DOHH2 (cell line): ENCODE results near the gene RASGRP3.

Source experiments
- H3F3A ChIP-seq: fragments of 200-600 bp; sonication (generic), shearing (Covaris generic); 2 replicates; pipeline ENCODE4 v1.6.0; 2016; ENCODE audit warnings: antibody characterized with exemption, mild to moderate bottlenecking; ENCODE audit not compliant: control insufficient read depth, insufficient read depth
- H3K27ac ChIP-seq: fragments of 200-600 bp; sonication (generic); 2 replicates; pipeline ENCODE4 v1.5.1; 2014; ENCODE audit warnings: low read depth, mild to moderate bottlenecking, low read length, moderate library complexity
- H3K27me3 ChIP-seq: fragments of 200-600 bp; sonication (generic); 2 replicates; pipeline ENCODE4 v1.6.1; 2014; ENCODE audit warnings: mild to moderate bottlenecking, low read length, mixed read lengths; ENCODE audit not compliant: control insufficient read depth
- H3K36me3 ChIP-seq: fragments of 200-600 bp; sonication (generic); 2 replicates; pipeline ENCODE4 v1.6.1; 2014; ENCODE audit warnings: mild to moderate bottlenecking, low read length, moderate library complexity, mixed read lengths; ENCODE audit not compliant: control insufficient read depth
- H3K4me1 ChIP-seq: fragments of 200-600 bp; sonication (generic); 2 replicates; pipeline ENCODE4 v1.6.1; 2014; ENCODE audit warnings: mild to moderate bottlenecking, low read length, mixed read lengths; ENCODE audit not compliant: control insufficient read depth
- H3K4me2 ChIP-seq: fragments of 200-600 bp; sonication (generic); 2 replicates; pipeline ENCODE4 v1.6.0; 2014; ENCODE audit warnings: mild to moderate bottlenecking, low read length, moderate library complexity
- H3K4me3 ChIP-seq: fragments of 200-600 bp; sonication (generic); 2 replicates; pipeline ENCODE4 v1.5.1; 2014; ENCODE audit warnings: mild to moderate bottlenecking, low read length, mixed read lengths
- H3K79me2 ChIP-seq: fragments of 200-600 bp; sonication (generic); 2 replicates; pipeline ENCODE4 v1.6.1; 2014; ENCODE audit warnings: mild to moderate bottlenecking, low read length, mixed read lengths; ENCODE audit not compliant: control insufficient read depth
- H3K9me2 ChIP-seq: fragments of 200-600 bp; sonication (generic); replicated peaks from 2 replicates; pipeline ENCODE4 v1.6.1; 2014; ENCODE audit warnings: mild to moderate bottlenecking, low read length, mixed read lengths; ENCODE audit not compliant: control insufficient read depth
- H3K9me3 ChIP-seq: fragments of 200-600 bp; sonication (generic); 2 replicates; pipeline ENCODE4 v1.6.1; 2014; ENCODE audit warnings: antibody characterized with exemption, low read length, mixed read lengths; ENCODE audit not compliant: control insufficient read depth, insufficient read depth
- H4K20me1 ChIP-seq: fragments of 200-600 bp; sonication (generic); 2 replicates; pipeline ENCODE4 v1.6.0; 2014; ENCODE audit warnings: low read depth, mild to moderate bottlenecking, antibody characterized with exemption, low read length, moderate library complexity; ENCODE audit not compliant: control insufficient read depth, insufficient read depth
- CTCF ChIP-seq: fragments of 200-600 bp; sonication (generic); IDR thresholded peaks from one replicate; pipeline ENCODE4 v1.5.1; 2014; ENCODE audit warnings: antibody characterized with exemption, mild to moderate bottlenecking, low read depth, low read length; ENCODE audit not compliant: poor library complexity, severe bottlenecking
- EZH2phosphoT487 ChIP-seq: fragments of 200-600 bp; sonication (generic); IDR thresholded peaks from 2 replicates; pipeline ENCODE4 v1.6.1; 2017; ENCODE audit warnings: borderline replicate concordance, mild to moderate bottlenecking, antibody characterized with exemption, low read length, moderate library complexity, mixed read lengths

Gene RASGRP3

GRCh38 chr2:33525666-33526065 is 49.2 kb downstream of the RASGRP3 start:
- Histone ChIP-seq H3K36me3 (peaks cover 87% of the 10 kb centered on the region), H3K4me3 (no peak overlapping the region), H3K79me2 (peaks cover 2% of the 10 kb centered on the region), H3K9me3 (no peaks in the 10 kb centered on the region), H3K27ac (peak overlapping the region; percentile 100), H3K9me2 (no peaks in the 10 kb centered on the region), H3K4me2 (peak overlapping the region; percentile 94), H4K20me1 (no peaks in the 10 kb centered on the region), H3K4me1 (peaks cover 68% of the 10 kb centered on the region), H3F3A (peaks cover 52% of the 10 kb centered on the region), H3K27me3 (no peaks in the 10 kb centered on the region)
- TF ChIP-seq EZH2phosphoT487 (no peak), CTCF (no peak)

GRCh38 chr2:33526132-33526531 is 49.7 kb downstream of the RASGRP3 start:
- H3K4me3 ChIP-seq, result no peak overlapping the region
- H3F3A ChIP-seq, result peaks cover 56% of the 10 kb centered on the region
- H3K9me2 ChIP-seq, result no peaks in the 10 kb centered on the region
- H3K4me1 ChIP-seq, result peaks cover 73% of the 10 kb centered on the region
- peak overlapping the region; percentile 100 for H3K27ac ChIP-seq
- H3K9me3 ChIP-seq, result no peaks in the 10 kb centered on the region
- H3K79me2 ChIP-seq, result peaks cover 2% of the 10 kb centered on the region
- no peaks in the 10 kb centered on the region for H3K27me3 ChIP-seq
- H3K36me3 ChIP-seq, result peaks cover 83% of the 10 kb centered on the region
- TF ChIP-seq EZH2phosphoT487 (no peak), CTCF (no peak)
- H3K4me2 ChIP-seq, result peak overlapping the region; percentile 94
- H4K20me1 ChIP-seq, result no peaks in the 10 kb centered on the region

- no peaks in the 10 kb centered on the region for H4K20me1 ChIP-seq
- TF ChIP-seq EZH2phosphoT487 (no peak), CTCF (no peak)
- peak overlapping the region; percentile 94 for H3K4me2 ChIP-seq
- H3K4me1 ChIP-seq, result peaks cover 81% of the 10 kb centered on the region
- no peaks in the 10 kb centered on the region for H3K27me3 ChIP-seq
- H3K79me2 ChIP-seq, result peaks cover 7% of the 10 kb centered on the region
- peak overlapping the region; percentile 60; the same call in 1 of the 2 replicates for H3K4me3 ChIP-seq
- peaks cover 83% of the 10 kb centered on the region for H3K36me3 ChIP-seq
- H3K9me3 ChIP-seq, result no peaks in the 10 kb centered on the region
- H3K9me2 ChIP-seq, result no peaks in the 10 kb centered on the region
- H3F3A ChIP-seq, result peaks cover 64% of the 10 kb centered on the region
- peak overlapping the region; percentile 100 for H3K27ac ChIP-seq
These were observed 50.5 kb downstream of the RASGRP3 start for GRCh38 chr2:33526921-33527320.
